NCI-H128 (cell line): ENCODE results near the gene OR51S1.
"Not testable (repeated sequence)": the region's sequence is repeated elsewhere in the genome, so short reads cannot be mapped to it uniquely, and the experiment has no call there.

Experiments used
- DNase-seq: peaks from one replicate; lab custom pipeline; 2025; ENCODE audit not compliant: unreplicated experiment; lab: John Stamatoyannopoulos, UW

Gene OR51S1, protein sequence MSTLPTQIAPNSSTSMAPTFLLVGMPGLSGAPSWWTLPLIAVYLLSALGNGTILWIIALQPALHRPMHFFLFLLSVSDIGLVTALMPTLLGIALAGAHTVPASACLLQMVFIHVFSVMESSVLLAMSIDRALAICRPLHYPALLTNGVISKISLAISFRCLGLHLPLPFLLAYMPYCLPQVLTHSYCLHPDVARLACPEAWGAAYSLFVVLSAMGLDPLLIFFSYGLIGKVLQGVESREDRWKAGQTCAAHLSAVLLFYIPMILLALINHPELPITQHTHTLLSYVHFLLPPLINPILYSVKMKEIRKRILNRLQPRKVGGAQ

DNA sequence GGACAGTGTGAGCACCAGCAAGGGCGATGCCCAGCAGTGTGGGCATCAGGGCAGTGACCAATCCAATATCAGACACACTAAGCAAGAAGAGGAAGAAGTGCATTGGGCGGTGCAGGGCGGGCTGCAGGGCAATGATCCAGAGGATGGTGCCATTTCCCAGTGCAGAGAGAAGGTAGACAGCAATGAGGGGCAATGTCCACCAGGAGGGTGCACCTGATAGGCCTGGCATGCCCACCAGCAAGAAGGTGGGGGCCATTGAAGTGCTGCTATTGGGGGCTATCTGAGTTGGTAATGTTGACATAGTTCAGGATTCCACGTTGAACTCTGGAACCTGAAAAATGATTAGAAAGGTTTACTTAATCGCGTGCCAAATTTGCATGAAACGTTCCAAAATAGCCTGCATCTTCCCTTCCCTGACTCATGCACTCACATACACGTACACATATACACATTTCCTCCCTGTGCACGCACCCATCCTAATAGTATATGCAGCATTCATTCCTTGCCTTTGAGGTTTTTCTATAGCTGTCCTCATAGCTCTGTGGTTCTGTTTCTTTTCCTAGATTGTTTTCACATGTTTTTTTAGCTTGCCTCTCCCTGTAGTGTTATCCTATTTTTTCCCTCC lies at the start of gene OR51S1:
Gene OR51S1, minus strand, starts transcription at position 301 of the 625 bp plus-strand sequence. Its CDS starts 0 bp downstream, at position 301.
- no peak for DNase-seq

DNA sequence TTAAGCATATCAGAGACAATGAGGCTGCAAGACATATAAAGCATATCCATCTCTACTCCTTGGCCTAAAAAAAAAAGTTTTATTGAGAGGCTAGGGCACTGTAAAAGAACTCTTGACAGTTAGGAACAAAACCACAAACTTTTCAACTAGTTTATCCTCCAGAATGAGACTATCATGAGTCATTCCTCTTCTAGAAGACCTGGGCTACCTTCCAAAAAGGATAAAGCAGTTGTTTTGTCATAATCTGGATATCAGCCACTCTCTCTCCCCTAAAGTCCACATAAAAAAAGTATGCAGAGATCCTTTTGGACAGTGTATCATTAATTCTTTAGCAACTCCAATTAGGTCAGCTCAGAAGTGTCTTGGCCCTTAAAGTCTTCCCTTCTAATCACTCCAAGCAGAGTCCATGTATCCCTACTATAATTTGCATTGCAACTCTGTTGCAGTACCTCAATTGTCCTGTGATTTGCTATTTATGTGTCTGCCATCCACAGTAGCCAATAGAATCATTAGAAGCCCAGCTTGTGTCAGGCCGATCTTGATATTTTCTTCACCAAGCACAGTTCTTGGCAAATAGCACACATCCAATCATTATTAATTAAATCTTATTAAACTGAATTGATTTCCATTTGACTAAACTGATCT lies 43.1 kb upstream of the OR51S1 start:
- DNase-seq = no peak

DNA sequence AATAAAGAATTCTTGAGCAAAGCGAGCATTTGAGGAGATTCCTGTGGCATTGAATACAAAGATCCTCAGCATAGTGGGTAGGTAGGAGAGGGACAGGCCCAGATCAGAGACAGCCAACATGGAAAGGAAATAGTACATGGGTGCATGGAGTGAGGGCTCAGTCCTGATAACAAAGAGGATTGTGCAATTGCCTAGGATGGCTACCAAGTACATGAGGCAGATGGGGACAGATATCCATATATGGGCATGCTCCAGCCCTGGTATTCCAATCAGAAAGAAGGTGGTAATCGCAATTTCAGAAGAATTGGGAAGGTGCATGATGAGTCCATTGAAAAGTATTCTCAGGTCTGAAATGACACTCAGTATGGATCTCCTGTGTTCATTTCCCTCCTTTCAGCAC lies 41.3 kb upstream of the OR51S1 start:
- no peak for DNase-seq

DNA sequence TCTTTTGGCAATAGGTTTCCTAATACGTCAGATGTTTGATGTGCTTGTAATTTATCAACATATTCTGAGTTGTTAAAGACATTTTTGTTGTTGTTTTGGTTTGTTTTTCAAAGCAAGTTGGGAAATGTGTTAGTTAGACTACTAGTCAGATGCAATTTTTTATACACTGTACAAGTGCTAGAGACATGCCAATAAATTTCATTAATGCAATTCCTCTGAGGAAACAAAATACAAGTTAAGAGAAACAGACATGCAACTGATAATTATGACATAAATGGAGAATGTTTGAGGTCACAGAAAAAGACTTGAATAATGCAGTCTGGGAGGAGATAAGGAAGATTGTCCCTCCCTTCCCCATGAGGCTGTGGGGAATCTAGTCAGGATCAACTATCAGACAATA lies 38.6 kb upstream of the OR51S1 start:
- no peak for DNase-seq

DNA sequence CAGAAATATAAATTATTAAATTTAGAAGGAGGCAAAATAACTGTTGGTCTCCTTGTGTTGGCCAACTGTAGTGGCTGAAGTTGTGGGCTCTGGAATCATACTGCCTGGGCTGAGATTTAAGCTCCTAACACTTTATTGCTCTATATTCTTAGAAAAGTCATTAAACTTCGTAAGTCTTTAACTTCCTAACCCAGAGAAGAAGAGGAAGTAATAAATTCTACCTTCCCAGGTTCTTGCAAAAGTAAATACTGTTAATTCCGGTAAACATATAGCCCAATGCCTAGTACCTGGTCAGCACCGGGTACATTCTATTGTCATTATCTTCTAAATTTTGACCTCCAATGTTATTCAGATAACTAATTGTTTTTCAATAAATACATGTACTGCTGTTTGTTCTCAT lies 37.2 kb upstream of the OR51S1 start:
- DNase-seq = no peak

DNA sequence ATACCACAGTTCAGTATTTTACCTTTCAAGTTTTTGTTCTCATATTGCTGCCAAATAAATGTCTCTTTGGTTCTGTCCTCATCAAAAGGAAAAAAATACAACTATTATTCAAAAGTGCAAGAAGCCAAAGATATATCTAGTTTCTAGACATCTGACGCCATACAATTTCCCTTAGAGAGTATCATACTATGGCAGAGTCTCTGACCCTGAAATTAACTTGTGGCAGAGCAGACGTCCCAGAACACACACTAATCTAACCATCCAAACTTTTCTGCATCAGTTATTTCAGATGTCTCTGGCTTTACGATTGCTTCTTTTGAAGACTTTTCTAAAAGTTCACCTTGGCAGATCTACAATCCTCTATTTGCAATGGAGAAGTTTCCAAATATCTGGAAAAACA lies 35.4 kb upstream of the OR51S1 start:
- no peak for DNase-seq

DNA sequence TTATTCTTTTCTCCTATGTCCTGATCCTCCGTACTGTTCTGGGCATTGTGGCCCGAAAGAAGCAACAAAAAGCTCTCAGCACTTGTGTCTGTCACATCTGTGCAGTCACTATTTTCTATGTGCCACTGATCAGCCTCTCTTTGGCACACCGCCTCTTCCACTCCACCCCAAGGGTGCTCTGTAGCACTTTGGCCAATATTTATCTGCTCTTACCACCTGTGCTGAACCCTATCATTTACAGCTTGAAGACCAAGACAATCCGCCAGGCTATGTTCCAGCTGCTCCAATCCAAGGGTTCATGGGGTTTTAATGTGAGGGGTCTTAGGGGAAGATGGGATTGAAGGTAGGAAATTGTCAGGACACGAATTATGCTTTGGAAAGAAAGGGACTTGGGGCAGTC lies 33.5 kb upstream of the OR51S1 start:
- DNase-seq = no peak

DNA sequence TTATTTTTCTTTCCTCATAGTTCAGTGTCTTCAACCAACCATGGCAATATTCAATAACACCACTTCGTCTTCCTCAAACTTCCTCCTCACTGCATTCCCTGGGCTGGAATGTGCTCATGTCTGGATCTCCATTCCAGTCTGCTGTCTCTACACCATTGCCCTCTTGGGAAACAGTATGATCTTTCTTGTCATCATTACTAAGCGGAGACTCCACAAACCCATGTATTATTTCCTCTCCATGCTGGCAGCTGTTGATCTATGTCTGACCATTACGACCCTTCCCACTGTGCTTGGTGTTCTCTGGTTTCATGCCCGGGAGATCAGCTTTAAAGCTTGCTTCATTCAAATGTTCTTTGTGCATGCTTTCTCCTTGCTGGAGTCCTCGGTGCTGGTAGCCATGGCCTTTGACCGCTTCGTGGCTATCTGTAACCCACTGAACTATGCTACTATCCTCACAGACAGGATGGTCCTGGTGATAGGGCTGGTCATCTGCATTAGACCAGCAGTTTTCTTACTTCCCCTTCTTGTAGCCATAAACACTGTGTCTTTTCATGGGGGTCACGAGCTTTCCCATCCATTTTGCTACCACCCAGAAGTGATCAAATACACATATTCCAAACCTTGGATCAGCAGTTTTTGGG lies 33.0 kb upstream of the OR51S1 start, which contains the start of gene OR51T1:
Gene OR51T1, plus strand, starts transcription at position 41 of the 641 bp plus-strand sequence. Its CDS starts 0 bp downstream, at position 41.
- DNase-seq = no peak

DNA sequence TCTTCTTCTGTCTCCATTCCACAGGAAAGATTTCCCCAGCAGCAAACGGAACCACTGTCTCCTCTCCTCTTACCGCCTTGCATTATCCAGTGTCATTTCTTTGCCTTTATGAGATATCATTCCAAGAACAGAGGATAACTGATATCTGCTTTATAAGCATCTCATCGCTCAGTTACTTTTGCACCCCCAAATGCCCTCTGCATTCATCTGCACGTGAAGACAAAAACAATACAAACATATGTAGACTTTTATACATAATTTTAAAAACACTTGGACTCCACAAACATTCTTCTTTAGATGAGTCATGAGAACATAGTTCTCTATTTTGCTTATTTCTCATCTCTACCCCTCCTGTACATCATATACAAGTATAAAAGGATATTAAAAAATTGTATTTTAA lies 32.2 kb upstream of the OR51S1 start:
- DNase-seq = no peak

DNA sequence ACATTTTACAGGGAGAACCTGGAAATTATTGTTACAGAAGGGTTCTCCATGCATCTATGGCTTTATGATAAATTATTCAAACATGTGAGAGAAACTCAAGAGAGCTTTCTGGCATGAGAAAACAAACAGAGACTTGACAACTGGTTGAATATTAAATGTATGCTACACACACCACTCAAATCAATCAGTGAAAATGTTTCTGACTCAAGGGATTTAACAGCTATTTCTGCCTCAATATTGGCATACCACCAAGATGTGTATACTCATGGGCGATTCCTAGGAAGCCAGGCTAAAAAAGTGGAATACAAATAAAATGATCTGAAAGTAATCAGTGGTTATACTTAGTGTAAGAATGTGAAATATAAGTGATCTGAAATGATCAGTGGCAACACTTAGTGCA lies 16.8 kb upstream of the OR51S1 start:
- DNase-seq = no peak

DNA sequence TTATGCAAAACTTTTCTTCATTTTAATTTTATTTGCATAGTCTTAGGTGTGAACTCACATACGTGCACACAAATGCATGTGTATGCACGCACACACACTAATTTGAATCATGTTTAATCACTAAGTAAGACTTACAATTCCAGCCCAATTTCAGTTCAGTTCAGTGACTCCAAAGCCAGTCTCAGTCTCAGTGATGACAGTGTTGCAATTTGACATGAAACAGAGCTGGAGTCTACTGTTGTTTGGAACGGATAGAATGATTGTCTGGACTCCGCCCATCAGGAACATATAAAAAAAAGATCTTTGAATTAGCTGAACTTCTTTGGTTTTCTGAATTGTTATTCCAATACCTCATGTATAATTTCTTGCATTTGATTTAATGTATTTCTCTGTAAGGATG lies 14.9 kb upstream of the OR51S1 start:
- DNase-seq = no peak

DNA sequence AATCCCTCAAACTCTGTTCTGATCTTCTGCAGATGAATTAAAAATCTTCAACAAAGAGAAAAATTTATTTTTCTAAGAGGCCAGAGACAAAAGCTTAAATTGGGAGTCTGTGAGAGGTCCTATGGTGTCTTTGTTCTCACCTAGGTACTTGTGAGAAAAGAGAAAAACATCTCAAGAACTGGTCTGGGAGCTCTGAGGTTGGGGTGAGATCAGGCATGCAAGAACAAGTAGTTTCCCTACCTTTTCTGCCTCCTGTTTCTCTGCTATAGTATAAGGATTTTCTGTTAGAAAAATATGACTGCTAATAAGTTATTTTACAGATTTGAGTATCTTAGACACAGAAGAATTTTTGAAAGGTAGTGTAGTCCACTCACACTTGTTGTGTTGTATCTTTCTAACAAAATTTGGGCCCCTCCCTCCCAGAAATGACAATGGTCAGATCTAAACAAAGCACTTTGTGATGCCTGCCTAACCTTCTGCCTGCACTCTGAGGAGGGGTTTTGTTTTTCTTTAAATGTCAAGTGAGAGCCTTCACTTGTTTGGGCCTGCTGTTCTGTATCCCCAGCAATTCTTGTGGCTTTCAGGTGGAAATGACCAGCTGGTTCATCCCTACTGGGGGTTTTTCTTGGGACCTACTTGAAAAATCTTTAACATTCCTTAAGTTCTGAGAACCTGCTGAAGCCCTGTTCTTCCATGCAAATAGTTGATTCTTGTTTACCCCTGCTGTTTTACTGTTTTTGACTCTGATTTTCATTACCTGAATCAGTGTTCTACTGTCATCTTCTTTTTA lies 13.6 kb upstream of the OR51S1 start:
- no peak for DNase-seq

DNA sequence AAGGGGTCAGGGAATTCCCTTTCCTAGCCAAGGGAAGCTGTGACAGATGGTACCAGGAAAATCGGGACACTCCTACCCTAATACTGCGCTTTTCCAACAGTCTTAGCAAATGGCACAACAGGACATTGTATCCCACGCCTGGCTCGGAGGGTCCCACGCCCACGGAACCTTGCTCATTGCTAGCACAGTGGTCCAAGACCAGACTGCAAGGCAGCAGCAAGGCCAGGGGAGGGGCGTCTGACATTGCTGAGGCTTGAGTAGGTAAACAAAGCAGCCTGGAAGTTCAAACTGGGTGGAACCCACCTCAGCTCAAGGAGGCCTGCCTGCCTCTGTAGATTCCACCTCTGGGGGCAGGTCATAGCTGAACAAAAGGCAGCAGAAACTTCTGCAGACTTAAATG lies 5.3 kb upstream of the OR51S1 start:
- not testable (repeated sequence) for DNase-seq

DNA sequence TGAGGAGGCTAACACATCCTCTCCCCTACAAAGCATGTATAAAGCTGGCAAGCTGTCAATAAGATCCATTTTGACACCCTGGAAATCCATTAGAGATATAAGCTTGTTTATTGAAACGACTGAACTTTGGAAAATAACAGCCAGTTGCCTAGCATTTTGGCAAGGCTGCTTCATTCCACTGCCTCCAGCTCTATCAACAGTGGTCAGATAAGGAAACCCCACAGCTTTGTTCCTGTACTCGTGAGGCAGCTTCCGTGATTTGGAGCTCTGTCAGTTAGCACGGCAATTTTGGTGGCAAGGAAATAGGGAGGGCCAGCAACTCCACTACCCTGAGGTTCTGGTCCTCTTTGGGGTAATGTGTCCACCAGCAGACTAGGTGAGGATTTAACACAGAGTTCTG lies 2.0 kb upstream of the OR51S1 start:
- no peak for DNase-seq

DNA sequence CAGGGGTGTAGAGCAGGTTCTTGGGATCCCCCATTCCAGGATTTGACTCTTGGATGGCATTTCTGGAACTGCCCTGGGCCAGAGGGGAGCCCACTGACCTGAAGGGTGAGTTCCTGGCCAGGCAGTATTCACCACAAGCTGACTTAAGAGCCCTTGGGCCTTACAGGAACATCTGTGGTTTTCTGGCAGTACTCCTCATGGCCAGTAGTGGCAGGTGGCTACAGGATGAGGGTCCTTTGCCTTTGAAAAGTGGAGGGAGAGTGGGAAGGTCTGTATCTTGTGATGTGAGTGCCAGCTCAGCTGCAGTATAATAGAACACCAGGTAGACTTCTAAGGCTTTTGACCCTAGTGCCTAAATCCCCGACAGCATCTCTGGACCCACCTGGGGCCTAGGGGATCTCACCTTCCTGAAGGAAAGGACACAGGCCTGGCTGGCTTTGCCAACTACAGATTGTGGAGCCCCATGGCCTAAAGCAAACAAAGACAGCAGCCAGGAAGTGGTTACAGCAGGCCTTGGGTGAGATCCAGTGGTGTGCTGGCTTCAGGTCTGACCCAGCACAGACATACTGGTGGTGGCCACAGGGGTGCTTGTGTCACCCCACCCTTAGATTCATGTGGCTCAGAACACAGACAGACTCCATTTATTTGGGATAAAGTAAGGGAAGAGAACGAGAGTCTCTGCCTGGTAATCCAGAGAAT lies 9.0 kb downstream of the OR51S1 start:
- DNase-seq = no peak

DNA sequence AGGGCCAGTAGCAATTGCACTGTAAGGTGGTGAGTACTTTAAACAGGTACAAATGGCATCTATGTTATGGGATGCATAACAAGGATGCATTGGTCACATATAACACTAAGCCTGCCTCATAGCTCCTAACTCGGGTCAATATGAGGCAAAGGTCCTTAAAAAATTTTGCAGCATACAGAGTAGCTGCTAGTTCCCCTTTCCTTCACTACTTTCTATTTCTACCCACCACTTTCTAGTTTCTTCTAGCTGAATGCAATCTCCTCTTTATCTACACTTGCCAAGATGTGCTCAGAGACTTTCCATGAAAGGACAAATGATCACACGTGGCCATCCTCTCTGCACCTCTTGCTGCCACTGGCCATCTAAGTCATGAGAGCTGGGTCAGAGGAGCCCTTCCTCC lies 18.1 kb downstream of the OR51S1 start:
- DNase-seq = no peak

DNA sequence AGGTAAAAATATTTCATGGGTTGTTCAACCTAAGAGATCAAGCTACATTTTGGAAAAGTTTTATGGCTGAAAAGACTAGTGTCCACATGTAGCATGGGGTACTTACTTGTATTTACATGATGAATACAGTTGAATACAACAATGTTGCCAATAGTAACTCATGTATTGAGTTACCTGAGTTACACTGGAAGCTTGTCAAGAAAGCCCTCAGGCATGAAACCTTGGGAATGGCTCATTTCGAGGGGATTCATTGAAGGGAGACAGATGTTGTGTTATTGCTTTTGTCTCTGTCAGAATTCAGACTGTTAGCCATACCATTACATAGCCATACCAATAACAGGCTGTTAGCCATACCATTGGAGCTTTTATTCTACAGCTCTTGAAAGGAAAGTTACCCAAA lies 18.7 kb downstream of the OR51S1 start:
- no peak for DNase-seq

DNA sequence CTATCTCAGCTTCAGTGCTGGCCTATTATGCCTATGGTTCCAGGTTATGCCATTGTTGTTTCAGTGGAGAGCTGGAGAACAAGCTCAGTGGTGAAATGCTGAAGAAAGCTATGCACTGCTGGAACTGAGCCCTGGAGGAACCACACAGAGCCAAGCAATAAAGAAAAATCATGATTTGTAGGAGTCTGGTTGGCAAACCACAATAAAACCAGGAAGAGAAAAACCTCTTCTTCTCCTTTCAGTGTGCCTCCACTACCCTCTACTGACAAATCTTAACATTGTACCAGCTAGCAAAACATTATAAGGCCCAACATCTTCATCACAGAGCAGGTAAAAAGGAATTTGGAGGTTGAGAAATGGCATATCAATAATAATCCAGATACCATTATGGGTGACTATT lies 22.6 kb downstream of the OR51S1 start:
- no peak for DNase-seq

DNA sequence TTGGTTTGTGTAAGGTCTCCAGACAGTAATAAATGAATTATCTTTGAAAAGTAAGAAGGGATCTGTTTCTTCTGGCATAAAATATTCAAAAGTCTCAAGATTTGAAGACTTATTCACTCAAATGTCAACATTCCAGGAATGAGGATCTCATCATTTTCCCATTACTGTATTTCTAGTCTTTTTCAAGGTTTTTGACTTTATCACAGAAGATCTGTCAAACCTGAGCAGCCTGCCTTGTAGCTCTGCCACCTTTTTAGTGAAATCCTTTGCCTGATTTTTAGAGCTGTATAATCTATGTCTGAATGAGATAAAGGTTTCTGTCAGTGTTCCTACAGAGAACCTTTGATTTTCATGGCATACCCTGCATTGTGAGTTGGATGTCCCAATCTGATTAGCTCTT lies 23.9 kb downstream of the OR51S1 start:
- DNase-seq = no peak

DNA sequence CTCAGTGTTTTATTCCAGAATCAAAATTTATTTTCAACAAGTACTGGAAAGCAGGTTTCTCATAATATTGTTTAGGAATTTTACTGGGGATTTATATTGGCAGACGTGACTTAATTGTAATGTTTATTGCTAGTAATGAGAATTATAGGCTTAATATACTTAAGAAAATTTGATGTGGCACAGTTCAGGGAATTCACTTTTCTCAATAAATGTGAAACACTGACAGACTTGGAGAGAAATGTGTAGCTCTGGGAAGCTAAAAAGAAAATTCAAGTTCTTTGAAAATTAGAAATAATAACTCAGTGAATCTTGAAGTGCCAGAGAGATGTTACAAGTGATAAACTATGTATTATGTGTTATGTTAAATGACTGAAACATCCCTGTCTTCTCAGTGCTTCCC lies 28.0 kb downstream of the OR51S1 start, which contains the start of gene OR51F2:
Gene OR51F2, plus strand, starts transcription at position 301 of the 400 bp plus-strand sequence. CDS start 101 bp downstream, outside the sequence.
- no peak for DNase-seq
